ENCODE results near the gene TMPRSS11E.

DNA sequence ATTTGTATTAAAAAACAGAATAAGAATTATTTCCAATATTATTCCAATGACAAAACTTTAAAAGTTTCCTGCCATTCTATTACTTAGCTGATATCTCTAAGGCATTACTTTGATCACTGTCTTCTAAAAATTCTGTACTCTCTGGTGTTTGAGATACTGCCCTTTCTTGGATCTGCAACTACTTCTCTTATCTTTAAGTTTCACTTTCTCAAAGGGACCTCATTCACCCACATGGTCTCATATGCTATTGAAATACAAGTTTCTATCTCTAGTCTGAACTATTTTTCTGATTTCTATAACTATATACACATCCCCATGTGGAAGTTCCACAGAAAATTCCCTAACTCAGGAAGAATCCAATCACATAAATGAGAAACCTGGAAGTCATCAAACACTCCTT lies 22.2 kb downstream of the TMPRSS11E start:
- no peak for TF ChIP-seq CTCF (IDR thresholded peaks at IDR 0.05)
- TF ChIP-seq EP300 (IDR thresholded peaks at IDR 0.05): no peak
- TF ChIP-seq POLR2AphosphoS5 (IDR thresholded peaks at IDR 0.05): no peak
- no peak for TF ChIP-seq POLR2A (IDR thresholded peaks at IDR 0.05)

Data from upper lobe of left lung (tissue), 4 donors.